Occipital lobe (tissue), 3 donors: ENCODE results near the gene TEX2. TPM values are rescaled to one million over a fixed set of nuclear protein-coding genes. Genes with fewer than 3 reads are reported as not detected.

ENCODE experiments used
- DNase-seq: peaks from one replicate; lab custom pipeline; 2025; lab: John Stamatoyannopoulos, UW
- small RNA-seq: library from RNA; depleted of rRNA; stranded (forward); fragments of <200 nt; gene quantifications from one replicate; pipeline ENCODE3, GENCODE V24; 2014
- total RNA-seq: library from RNA; depleted of rRNA; stranded (reverse); fragments of >200 nt; gene quantifications from one replicate; pipeline ENCODE4 v1.2.3, GENCODE V29; 2014

Gene TEX2
- total RNA-seq, 1 donor from 2014 or later: 28.2 TPM

DNA sequence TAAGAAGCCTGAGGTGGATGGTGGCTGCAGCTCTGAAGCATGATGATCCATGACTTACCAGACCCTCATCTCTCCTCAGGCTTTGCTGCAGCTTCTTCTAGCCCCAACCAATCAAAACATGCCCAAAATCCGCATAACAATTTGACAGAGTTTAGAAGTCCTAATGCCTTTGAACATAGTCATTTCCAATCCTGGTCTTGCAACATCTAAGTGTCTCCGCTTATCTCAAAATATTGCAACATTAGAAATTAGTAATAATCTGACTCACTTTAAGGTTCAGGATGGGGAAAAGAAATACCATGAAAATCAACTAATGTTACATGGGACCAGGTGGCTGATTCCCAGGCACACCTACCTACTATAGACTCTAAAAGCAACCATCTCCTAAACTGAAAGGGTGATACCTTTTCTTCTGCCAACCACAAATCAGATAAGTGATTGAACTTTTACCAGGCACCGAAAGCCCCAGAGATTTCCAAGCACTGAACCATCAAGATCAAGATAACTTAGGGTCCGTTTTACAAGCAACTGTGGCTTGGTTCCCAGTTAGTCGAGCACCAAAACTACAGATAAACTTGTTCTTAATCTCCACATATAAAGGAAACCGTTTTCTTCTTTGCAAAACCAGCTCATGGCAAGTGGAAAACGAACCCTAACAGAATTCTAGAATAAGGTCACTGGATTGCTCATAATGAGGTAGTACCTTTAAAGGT is 147.1 kb downstream of the TEX2 start:
- no peak for DNase-seq

DNA sequence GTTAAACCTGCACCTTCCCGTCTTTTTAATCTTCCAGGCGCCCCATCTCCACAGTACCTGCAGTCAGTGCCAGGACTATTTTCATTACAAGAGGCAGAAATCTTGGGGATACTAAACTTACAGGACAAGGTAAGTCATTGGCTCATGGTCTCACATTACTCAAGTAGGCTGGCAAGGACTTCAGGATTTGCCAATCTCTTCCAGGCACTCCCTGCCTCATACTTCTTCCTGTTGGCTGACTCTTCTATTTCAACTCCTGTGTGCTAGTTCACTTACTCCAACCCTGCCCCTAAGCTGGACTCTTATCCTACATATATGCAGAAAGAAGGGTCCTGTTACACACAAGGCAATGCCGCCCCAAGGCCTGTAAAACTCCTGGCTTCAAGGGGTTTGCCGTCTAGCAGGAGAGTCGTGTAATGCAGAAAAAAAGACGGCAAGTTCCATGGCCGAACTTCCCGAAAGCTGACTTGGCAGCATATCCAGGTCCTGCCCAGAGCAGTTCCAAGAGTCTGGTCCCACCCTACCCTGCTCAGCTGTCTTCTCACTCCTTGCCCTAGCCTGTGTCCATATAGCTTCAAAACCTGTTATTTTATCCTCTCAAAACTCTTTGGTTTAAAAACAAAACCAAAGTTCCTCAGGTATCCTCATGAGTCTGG is 147.9 kb downstream of the TEX2 start:
- DNase-seq: no peak

DNA sequence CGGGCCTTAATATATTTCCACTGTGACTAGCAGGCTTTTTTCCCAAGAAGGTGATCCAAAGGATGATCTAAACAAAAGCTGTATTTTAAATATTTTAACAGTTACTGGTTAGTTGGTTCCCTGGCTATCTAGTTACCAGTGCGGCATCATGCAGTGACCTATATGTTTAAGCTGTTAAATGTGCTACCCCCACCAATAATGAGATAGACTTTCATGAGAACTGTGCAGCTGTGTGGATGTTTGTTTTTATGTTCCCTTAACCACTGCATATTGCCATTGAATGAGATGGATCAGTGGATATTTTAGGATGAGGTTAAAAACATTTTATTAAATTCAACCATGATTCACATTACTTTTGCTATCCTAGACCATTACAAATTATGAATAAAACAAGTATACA is 150.1 kb downstream of the TEX2 start:
- no peak for DNase-seq

DNA sequence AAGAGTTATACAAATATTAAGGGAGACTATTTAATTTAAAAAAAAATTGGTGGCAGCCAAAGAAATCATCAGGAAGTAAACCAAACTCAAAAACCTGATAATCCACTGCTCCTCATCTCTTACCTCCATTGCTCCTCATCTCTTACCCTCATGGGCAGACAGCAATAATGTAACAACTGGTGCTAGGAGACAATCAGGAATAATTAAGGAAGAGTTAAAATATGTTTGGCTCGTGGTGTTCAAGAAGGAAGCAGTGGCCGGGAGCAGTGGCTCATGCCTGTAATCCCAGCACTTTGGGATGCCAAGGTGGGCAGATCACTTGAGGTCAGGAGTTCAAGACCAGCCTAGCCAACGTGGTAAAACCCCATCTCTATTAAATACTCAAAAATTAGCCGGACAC is 151.2 kb downstream of the TEX2 start:
- no peak for DNase-seq

DNA sequence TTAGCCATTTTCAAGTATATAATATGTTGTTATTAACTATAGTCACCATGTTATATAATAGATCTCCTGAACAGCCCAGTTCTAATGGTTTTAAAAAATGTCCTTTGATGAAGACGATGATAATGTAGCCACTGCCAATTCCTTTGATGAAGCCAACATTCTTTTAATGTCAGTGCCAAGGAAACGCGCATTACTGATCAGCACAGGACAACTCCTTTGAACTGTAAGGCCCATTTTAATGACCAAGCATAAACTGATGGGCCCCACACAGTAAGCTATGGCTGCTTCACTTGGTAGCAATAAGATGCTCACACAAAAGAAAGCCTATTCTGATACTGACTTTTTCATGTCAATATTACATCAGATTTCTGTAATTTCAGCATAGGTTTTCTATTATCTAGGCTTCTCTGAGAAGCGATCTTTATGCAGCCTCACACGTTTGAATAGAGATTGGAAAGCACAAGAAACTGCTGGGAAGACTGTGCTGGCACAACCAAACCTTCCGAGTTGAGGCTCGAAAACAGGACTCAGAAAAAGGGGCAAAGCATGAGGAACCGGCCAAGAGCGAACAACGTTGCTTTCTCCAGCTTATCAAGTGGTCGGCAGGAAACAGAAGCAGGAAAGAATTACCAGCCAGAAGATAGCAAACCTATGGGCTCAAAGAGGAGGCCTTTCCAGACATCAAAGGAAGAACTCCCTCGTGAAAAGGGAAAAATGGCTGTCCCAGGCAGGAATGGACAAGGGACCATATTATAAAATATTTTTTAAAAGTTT is 152.5 kb downstream of the TEX2 start:
- no peak for DNase-seq

DNA sequence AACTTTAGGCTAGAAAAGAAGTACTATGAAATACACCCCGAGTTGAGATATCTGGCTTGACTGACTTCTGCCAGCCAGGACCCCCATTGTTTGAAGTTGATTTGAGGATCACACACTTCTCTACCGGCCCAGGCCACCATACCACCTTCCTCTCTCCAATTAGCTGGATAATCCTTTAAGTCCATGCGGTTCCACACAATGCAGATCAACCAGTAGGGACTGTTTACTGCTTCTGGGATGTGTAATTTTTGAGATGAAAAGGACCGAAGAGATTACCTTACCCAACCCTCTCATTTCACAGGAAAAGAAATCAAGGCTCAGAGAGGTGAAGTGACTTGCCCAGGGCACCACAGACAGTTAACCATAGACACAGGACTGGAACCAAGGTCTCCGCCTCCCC is 153.7 kb downstream of the TEX2 start:
- no peak for DNase-seq

DNA sequence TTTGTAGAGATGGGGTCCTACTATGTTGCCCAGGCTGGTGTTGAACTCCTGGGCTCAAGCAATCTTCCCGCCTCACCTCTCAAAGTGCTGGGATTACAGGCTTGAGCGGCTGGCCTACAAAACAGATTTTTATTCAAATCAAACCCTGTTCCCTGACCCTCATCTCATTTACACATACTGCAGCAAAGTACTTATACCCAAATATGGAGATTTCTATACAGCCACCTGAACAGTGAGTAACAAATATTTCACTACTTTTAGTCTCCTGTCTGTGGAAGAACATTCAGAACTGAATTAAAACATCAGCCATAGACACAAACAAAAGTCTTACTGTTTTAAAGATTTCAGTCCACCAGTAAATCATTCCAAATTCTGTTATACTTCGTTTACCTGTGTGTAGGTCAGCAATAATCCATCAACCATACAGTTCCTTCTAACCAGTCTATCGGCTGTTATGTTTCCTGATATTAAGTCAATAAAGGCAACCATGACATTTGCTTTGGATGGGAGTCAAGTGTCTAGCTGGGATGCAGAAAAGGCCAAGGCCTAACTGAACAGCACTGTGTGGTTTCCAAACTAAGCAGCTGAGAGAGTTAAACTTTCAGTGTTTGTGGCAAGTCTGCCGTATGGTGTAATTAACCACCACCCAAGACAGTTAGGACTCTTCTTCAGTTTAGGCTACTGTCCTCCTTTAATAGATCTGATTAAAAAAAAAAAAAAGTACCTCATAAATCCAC is 155.4 kb downstream of the TEX2 start:
- DNase-seq: no peak

DNA sequence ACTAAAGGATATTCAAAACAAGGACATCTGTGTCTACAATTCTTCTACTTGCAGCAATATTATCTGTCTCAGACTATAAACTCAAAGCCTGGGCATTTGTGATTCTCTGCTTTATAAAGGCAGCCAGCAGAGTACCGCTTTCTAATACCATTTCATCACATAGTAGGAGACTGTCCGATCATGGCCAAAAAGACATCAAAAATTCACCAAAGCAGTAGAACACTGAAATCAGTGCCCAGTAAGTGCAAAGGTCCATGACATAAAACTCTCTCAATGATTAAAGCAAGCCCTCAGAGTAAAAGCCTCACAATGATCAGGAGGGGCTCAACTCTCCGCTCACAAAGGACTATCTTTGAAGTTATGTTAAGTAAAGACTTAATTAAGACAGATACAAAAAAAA is 156.1 kb downstream of the TEX2 start:
- DNase-seq: no peak

DNA sequence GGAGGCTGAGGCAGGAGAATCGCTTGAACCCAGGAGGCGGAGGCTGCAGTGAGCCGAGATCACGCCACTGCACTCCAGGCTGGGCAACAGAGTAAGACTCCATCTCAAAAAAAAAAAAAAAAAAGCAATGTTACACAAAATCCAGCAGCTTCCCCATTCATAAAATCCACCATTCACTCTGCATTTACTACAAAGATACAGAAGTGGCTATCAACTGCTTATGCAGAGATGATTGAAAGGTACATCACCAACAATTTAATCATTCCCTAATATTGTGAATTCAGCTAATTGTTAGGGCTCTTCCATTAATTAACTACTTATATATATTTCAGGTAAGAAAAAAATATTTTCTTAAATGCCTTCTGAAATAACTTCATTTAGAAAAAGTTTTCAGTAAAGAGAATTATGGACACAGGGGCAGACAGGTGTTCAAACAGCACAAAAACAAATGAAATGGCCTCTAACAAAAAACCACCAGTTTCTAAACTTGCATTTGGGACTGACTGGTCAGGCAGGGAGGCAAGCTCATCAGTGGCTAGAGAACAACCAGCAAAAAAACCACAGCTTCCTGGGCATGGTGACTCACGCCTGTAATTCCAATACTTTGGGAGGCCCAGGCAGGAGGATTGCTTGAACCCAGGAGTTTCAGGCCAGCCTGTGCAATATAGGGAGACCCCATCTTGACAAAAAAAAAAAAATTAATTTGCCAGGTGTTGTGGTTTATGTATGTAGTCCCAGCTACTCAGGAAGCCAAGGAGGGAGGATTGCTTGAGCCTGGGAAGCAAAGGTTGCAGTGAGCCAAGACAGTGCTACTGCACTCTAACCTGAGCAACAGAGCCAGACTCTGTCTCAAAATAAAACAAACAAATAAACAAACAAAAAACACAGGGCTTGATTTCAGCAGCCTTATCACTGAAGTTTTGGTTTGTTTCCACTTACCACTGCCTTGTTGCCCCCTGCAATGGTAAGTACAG is 159.4 kb downstream of the TEX2 start:
- no peak for DNase-seq

DNA sequence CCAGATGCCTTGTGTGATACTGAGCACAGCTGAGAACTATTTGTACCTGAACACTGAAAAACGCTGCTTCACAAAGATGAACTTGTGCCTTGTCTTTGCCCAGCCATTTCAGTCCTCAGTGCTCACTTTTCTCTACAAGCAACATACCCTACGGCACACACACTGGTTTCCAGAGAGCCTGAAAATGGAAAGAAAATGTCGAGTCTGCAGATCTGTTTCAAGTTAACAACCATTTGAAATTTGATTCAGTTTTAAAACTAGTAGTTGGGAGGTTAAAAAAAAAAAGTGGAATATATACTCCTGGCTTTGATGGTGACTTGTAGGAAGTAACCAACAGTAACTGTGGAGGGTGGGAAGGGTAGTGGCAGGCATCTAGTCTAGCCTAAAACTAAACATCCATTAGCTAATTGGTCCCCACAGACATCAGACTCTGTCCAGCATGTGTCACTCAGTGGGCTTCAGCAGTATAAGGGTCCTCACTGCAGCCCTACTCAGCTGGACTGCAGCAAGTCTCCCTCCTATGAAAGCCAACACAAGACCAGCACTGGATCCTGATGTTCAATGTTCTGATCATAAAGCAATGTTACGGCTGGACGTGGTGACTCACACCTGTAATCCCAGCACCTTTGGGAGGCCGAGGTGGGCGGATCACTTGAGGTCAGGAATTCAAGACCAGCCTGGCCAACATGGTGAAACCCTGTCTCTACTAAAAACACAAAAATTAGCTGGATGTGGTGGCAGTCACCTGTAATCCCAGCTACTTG is 160.3 kb downstream of the TEX2 start:
- DNase-seq: no peak

DNA sequence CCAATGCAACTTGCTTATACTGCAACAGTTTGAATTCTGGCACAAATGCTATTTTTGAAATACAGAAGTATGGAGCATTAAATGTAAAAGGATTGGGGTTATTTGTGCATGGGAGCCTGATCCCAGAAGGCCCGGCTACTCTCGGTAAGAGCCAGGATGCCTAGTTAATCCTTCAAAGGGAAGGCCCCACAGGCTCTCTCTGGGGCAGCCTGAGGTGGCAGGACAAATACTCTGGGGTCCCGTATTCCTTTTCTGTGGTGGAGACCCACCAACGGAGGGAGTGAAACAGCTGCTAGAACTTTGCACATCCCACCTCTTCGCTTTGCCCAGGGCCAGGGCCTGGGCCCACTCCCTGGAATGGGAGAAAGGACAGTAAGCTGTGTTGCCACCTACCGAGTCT is 163.5 kb downstream of the TEX2 start:
- DNase-seq: no peak

Small RNAs within 50 kb of the gene (small RNA-seq; reads per million reads assigned to genes)
- 53,972 reads per million, percentile 100 among the genes with 10 or more reads in this experiment for gene SNORD104

Other genes with a start within 250 kb of the TEX2 start
- 8.4 TPM for gene ICAM2, start 242.6 kb downstream of the TEX2 start, total RNA-seq
- gene ERN1, start 133.1 kb downstream of the TEX2 start, total RNA-seq: 5.9 TPM
- 7.2 TPM for gene PECAM1, start 127.6 kb upstream of the TEX2 start, total RNA-seq
- gene MILR1, start 185.9 kb upstream of the TEX2 start, total RNA-seq: 2.2 TPM
- gene POLG2, start 233.8 kb upstream of the TEX2 start, total RNA-seq: 12.6 TPM
- 377 TPM for gene DDX5, start 243.0 kb upstream of the TEX2 start, total RNA-seq
- 106 TPM for gene CEP95, start 243.7 kb upstream of the TEX2 start, total RNA-seq